ENCODE measurements around the gene POP4. TPM values are rescaled to one million over a fixed set of nuclear protein-coding genes. Genes with fewer than 3 reads are reported as not detected.

The POP4 gene
- total and polyA plus RNA-seq, 7 donors = 45.3 to 144 (median 63.9) TPM

DNA sequence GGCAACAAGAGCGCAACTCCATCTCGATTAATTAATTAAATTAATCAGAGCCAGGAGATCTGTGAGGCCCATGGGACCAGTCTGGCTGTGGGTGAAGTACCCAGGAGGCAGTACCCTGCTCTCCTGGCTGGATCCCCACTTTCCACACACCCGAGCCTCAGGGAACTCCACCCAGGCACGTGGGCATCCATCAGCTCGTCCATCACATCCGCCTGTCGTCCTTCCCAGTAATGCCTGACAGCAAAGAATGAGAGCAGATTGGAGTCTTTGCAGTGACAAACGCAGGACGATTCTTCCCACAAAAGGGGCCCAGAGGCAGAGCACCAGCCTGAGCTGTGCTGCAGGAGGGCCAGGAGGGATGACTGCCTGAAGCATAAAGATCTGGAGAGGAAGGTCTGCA is 44.5 kb upstream of the POP4 start:
- Histone ChIP-seq H3K36me3 (ENCODE audit: insufficient read depth in 1 of 2, low read depth in 1 of 2) (no peaks in the 10 kb centered on the region), H3K9me3 (peaks cover 14% of the 10 kb centered on the region), H3K4me1 (no peaks in the 10 kb centered on the region), H3K27ac (no peak overlapping the region), H3K27me3 (ENCODE audit: insufficient read depth in 3 of 3, low read length in 2 of 3) (peaks cover 0 to 3% (median 0%) of the 10 kb centered on the region in 3 donors), H3K4me3 (no peak overlapping the region)
- TF ChIP-seq CTCF (IDR thresholded peaks at IDR 0.05) = no peak
- DNase-seq (no peak), ATAC-seq (no peak)
- intact Hi-C loops (cut with DNase I) = no loop called here
- WGBS, 3 donors = 69 to 73% (median 71%) methylated on average over 9 of the region's 9 CpGs

- no peak for TF ChIP-seq CTCF (IDR thresholded peaks at IDR 0.05)
- peaks cover 12% of the 10 kb centered on the region for H3K9me3 ChIP-seq
- 62 to 68% (median 67%) methylated on average over 16 of the region's 16 CpGs for WGBS, 3 donors
- H3K4me3 ChIP-seq = no peak overlapping the region
- H3K27me3 ChIP-seq (ENCODE audit: insufficient read depth in 3 of 3, low read length in 2 of 3) = peaks cover 0 to 6% (median 0%) of the 10 kb centered on the region in 3 donors
- H3K27ac ChIP-seq = no peak overlapping the region
- no peaks in the 10 kb centered on the region for H3K36me3 ChIP-seq (ENCODE audit: insufficient read depth in 1 of 2, low read depth in 1 of 2)
- H3K4me1 ChIP-seq = no peaks in the 10 kb centered on the region
- no peak for ATAC-seq
- no peak for DNase-seq
- intact Hi-C loops (cut with DNase I) = no loop called here
Measured at GRCh38 chr19:29562299-29563297, 43.5 kb upstream of the POP4 start.

GRCh38 chr19:29563486-29564101 is 42.5 kb upstream of the POP4 start:
- 82 to 91% (median 90%) methylated on average over 11 of the region's 11 CpGs for WGBS, 3 donors
- Histone ChIP-seq H3K27me3 (ENCODE audit: insufficient read depth in 3 of 3, low read length in 2 of 3) (peaks cover 0 to 6% (median 0%) of the 10 kb centered on the region in 3 donors), H3K36me3 (ENCODE audit: insufficient read depth in 1 of 2, low read depth in 1 of 2) (no peaks in the 10 kb centered on the region), H3K4me3 (no peak overlapping the region), H3K27ac (no peak overlapping the region), H3K9me3 (peaks cover 9% of the 10 kb centered on the region), H3K4me1 (no peaks in the 10 kb centered on the region)
- ATAC-seq (no peak), DNase-seq (no peak)
- intact Hi-C loops (cut with DNase I) = no loop called here
- TF ChIP-seq CTCF (IDR thresholded peaks at IDR 0.05) = no peak

GRCh38 chr19:29564574-29565005 is 41.5 kb upstream of the POP4 start:
- Histone ChIP-seq H3K36me3 (ENCODE audit: insufficient read depth in 1 of 2, low read depth in 1 of 2) (no peaks in the 10 kb centered on the region), H3K4me1 (no peaks in the 10 kb centered on the region), H3K4me3 (no peak overlapping the region), H3K27ac (no peak overlapping the region), H3K9me3 (peaks cover 6% of the 10 kb centered on the region), H3K27me3 (ENCODE audit: insufficient read depth in 3 of 3, low read length in 2 of 3) (peaks cover 0 to 9% (median 6%) of the 10 kb centered on the region in 3 donors)
- TF ChIP-seq CTCF (IDR thresholded peaks at IDR 0.05) = no peak
- ATAC-seq = peak in 2 of 4 donors; percentile 53 to 69
- WGBS, 3 donors = 20 to 21% (median 20%) methylated on average over 11 of the region's 11 CpGs
- intact Hi-C loops (cut with DNase I) = no loop called here
- DNase-seq = no peak
